SU-DHL-6 (cell line): Measurements from ENCODE around the gene IGF2.

ENCODE experiments used
- EZH2phosphoT487 ChIP-seq: fragments of 200-600 bp; sonication (generic), shearing (Covaris generic); conservative IDR thresholded peaks from 2 replicates; pipeline ENCODE4 v1.6.1; 2018; ENCODE audit warnings: mild to moderate bottlenecking, antibody characterized with exemption, low read length, moderate library complexity, mixed read lengths
- TF ChIP-seq, protein P1 (sequence below): fragments of 200-600 bp; sonication (generic); IDR thresholded peaks from one replicate; pipeline ENCODE4 v1.5.1; 2017; ENCODE audit warnings: antibody characterized with exemption, mild to moderate bottlenecking, low read length, moderate library complexity; ENCODE audit not compliant: insufficient read depth, poor library complexity, severe bottlenecking

DNA sequence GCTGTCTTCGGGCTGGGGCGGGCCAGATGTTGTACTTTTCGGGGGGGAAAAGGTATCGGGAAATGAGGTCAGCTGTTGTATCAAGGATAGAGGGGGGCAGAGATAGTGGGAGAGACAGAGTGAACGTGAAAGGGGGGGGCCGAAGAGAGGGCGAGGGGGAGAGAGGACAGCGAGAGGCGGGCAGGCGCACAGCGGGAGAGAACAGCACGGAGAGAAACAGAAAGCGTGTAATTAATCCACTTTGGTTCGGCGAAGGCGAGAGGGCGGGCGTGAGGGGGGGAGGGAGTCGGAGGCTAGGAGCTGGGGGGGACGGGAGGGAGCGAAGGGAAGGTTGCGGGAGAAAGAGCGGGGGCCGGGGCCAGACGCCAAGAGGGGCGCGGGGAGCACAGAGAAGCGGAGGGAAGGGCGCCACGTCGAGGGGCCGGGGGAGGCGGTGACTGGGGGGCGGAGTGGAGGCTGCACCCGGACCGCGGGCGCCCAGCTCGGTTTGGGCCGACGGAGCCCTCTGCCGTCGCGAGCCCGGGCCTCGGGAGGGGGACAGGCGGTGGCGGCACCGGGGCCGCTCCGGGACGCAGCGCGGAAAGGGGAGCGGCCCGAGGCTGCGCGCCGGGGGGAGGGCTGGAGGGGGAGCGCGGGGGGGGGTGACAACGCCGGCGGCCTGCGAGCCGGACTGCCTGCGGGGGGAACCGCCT lies 612 bp downstream of the IGF2 start:
- TF ChIP-seq, protein P1, sequence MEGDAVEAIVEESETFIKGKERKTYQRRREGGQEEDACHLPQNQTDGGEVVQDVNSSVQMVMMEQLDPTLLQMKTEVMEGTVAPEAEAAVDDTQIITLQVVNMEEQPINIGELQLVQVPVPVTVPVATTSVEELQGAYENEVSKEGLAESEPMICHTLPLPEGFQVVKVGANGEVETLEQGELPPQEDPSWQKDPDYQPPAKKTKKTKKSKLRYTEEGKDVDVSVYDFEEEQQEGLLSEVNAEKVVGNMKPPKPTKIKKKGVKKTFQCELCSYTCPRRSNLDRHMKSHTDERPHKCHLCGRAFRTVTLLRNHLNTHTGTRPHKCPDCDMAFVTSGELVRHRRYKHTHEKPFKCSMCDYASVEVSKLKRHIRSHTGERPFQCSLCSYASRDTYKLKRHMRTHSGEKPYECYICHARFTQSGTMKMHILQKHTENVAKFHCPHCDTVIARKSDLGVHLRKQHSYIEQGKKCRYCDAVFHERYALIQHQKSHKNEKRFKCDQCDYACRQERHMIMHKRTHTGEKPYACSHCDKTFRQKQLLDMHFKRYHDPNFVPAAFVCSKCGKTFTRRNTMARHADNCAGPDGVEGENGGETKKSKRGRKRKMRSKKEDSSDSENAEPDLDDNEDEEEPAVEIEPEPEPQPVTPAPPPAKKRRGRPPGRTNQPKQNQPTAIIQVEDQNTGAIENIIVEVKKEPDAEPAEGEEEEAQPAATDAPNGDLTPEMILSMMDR = no peak
- TF ChIP-seq EZH2phosphoT487 = no peak
